ENCODE results near the gene UNC50.

Gene UNC50

DNA sequence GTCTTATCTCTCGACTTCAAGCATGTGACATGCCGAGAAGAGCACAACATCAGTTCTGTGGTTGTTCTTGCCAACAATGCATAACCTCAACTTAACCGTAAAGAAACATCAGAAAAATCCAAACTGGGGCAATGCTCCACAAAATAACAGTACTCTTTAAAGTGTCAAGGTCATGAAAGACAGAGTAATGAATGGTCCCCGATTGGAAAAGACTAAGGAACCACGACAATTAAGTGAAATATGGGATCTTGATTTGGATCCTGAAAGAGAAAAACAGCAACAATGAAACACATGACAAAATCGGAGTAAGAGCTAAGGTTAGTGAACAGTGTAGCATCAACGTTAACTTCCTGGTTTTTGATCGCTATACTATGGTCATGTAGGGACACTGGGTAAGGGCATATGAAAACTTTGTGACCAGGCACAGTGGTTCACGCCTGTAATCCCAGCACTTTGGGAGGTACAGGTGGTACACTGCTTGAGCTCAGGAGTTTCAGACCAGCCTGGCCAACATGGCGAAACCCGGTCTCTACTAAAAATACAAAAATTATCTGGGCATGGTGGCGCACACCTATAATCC is 55.2 kb downstream of the UNC50 start:
- peak in 1 of 4 experiments; percentile 5 for DNase-seq (ENCODE audit: low read depth in 4 of 4, low spot score in 1 of 4)

DNA sequence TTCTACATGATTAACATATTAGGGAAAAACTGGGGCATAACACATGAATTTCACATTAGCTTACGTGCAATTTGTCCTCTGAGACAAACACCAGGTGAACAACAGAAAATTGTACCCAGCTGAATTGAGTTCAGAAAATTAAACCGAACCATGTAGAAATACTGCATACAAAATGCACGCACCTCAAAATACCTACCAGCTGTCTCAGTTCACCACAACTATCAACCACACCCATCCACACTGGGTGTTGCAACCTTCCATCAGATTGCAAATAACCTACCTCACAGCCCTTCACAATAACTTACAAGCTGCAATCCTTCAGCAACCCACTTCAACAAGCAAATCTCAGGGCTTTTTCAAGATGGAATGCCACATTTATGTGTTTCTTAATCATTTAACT is 55.9 kb downstream of the UNC50 start:
- no peak for DNase-seq (ENCODE audit: low read depth in 4 of 4, low spot score in 1 of 4)

- DNase-seq (ENCODE audit: low read depth in 4 of 4, low spot score in 1 of 4): no peak
These were observed 57.3 kb downstream of the UNC50 start for GRCh38 chr2:98665677-98666076.
